GM12891 (cell line): Measurements from ENCODE around the gene CASP14.

Source experiments
- POLR2A ChIP-seq: IDR thresholded peaks from 2 replicates; pipeline ENCODE4 v1.6.1; 2011; ENCODE audit warnings: low read depth, low read length, control low read depth
- POLR2AphosphoS5 ChIP-seq: IDR thresholded peaks from 2 replicates; pipeline ENCODE4 v1.6.1; 2011; ENCODE audit warnings: low read depth, low read length, control low read depth

- no peak for TF ChIP-seq POLR2A
- TF ChIP-seq POLR2AphosphoS5 = no peak
These were observed 25.1 kb downstream of the CASP14 start for GRCh38 chr19:15074371-15074770.
